Endothelial cell of umbilical vein (primary cell): ENCODE results near the gene DCC.

ENCODE experiments used
- EZH2 ChIP-seq: IDR thresholded peaks from 2 replicates; pipeline ENCODE4 v1.6.1; 2012; ENCODE audit warnings: borderline replicate concordance, low read depth, mild to moderate bottlenecking, moderate library complexity, low read length, inconsistent platforms; ENCODE audit not compliant: severe bottlenecking
- JUN ChIP-seq: IDR thresholded peaks from 2 replicates; pipeline ENCODE4 v1.6.1; 2011; ENCODE audit warnings: borderline replicate concordance, low read depth; ENCODE audit not compliant: insufficient read length, insufficient read depth
- MAX ChIP-seq: IDR thresholded peaks from 2 replicates; pipeline ENCODE4 v1.6.1; 2011; ENCODE audit not compliant: insufficient read depth, insufficient read length
- MYC ChIP-seq: IDR thresholded peaks from one replicate; pipeline ENCODE4 v1.6.1; 2011; ENCODE audit warnings: mild to moderate bottlenecking, low read depth, low read length
- POLR2A ChIP-seq: IDR thresholded peaks from 2 replicates; pipeline ENCODE4 v1.6.1; 2012; ENCODE audit warnings: low read depth, mild to moderate bottlenecking, control low read depth, low read length
- POLR2AphosphoS5 ChIP-seq: IDR thresholded peaks from 2 replicates; pipeline ENCODE4 v1.6.1; 2012; ENCODE audit warnings: low read depth, mild to moderate bottlenecking, control low read depth, low read length, moderate library complexity; ENCODE audit not compliant: insufficient read depth
- TF ChIP-seq, protein P1 (sequence below), 2 donors: IDR thresholded peaks; 1 replicate in 1 of 2; 2 replicates in 1 of 2; pipeline ENCODE4 v1.5.1; 2011; ENCODE audit warnings: low read length in 2 of 2, mild to moderate bottlenecking in 2 of 2, moderate library complexity in 2 of 2, control low read depth in 1 of 2, inconsistent platforms in 1 of 2, low read depth in 1 of 2; ENCODE audit not compliant: insufficient read depth in 1 of 2; ENCODE audit errors: extremely low read depth in 1 of 2

DNA sequence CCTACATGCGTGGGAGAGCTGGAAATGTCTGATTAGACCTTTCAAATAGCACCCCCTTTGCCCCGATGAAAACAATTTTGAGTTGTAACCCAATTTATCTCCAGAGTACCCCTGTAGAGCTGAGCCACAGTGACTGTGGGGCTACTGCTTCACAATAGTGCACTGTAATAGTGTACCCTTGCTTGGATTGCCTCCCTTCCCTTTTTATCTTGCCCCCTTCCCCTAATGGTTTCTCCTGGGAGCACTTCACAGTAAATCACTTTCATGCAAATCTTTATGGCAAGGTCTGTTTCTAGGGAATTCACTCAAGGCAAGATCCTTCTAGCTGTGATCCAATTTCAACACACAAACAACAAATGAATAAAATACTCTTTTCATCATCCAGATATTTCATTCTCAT, 1196.9 kb downstream of the DCC start:
- no peak for TF ChIP-seq POLR2AphosphoS5
- TF ChIP-seq, protein P1, sequence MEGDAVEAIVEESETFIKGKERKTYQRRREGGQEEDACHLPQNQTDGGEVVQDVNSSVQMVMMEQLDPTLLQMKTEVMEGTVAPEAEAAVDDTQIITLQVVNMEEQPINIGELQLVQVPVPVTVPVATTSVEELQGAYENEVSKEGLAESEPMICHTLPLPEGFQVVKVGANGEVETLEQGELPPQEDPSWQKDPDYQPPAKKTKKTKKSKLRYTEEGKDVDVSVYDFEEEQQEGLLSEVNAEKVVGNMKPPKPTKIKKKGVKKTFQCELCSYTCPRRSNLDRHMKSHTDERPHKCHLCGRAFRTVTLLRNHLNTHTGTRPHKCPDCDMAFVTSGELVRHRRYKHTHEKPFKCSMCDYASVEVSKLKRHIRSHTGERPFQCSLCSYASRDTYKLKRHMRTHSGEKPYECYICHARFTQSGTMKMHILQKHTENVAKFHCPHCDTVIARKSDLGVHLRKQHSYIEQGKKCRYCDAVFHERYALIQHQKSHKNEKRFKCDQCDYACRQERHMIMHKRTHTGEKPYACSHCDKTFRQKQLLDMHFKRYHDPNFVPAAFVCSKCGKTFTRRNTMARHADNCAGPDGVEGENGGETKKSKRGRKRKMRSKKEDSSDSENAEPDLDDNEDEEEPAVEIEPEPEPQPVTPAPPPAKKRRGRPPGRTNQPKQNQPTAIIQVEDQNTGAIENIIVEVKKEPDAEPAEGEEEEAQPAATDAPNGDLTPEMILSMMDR (IDR thresholded peaks at IDR 0.05; ENCODE audit: extremely low read depth in 1 of 2, insufficient read depth in 1 of 2, low read depth in 1 of 2, low read length in 2 of 2), result no peak
- no peak for TF ChIP-seq EZH2
- TF ChIP-seq POLR2A, result no peak
- TF ChIP-seq MAX, result no peak
- no peak for TF ChIP-seq JUN
- no peak for TF ChIP-seq MYC
